SK-N-SH (cell line): Measurements from ENCODE around the gene PIP4K2C. TPM values are rescaled to one million over a fixed set of nuclear protein-coding genes. Genes with fewer than 3 reads are reported as not detected.

Experiments used
- CTCF ChIA-PET: fragments of 300-600, 350-600 bp; formaldehyde crosslinking; extraction: SDS; loops from one replicate; lab custom pipeline; 2021; lab: Yijun Ruan, JAX
- POLR2A ChIA-PET: fragments of 350-600 bp; sonication (Branson Sonifier 250); formaldehyde crosslinking; extraction: SDS; loops from one replicate; lab custom pipeline; 2020; ENCODE audit warnings: antibody characterized with exemption, inconsistent platforms; lab: Yijun Ruan, JAX
- DNase-seq: peaks from one replicate; pipeline ENCODE4 v3.0.0; 2012
- H2AFZ ChIP-seq: fragments of 200-600 bp; sonication (generic); 2 replicates; pipeline ENCODE4 v1.8.1; 2016; ENCODE audit warnings: antibody characterized with exemption, mild to moderate bottlenecking, low read depth
- H3F3A ChIP-seq: fragments of 200-600 bp; sonication (generic); replicated peaks from 2 replicates; pipeline ENCODE3; 2016; ENCODE audit warnings: antibody characterized with exemption, mild to moderate bottlenecking; ENCODE audit not compliant: insufficient read depth
- H3K27ac ChIP-seq, 2 experiments: fragments of 200-500 bp in 1 of 2; fragments of 200-600 bp in 1 of 2; sonication (Bioruptor generic) in 1 of 2; sonication (generic), shearing (Covaris generic) in 1 of 2; 2 replicates each; pipeline versions ENCODE4 v1.5.1 to v1.6.1; 2014 to 2016; ENCODE audit warnings: low read depth in 2 of 2, inconsistent platforms in 1 of 2, low read length in 1 of 2, mild to moderate bottlenecking in 1 of 2, mixed read lengths in 1 of 2
- H3K27me3 ChIP-seq: fragments of 200-600 bp; sonication (generic), shearing (Covaris generic); 2 replicates; pipeline ENCODE4 v1.6.1; 2016; ENCODE audit warnings: mixed run types; ENCODE audit not compliant: insufficient read depth
- H3K36me3 ChIP-seq, 2 experiments: fragments of 200-500 bp in 1 of 2; fragments of 200-600 bp in 1 of 2; sonication (Bioruptor generic) in 1 of 2; sonication (generic) in 1 of 2; replicated peaks in 1 of 2; 2 replicates each; pipeline versions ENCODE3 to v1.5.1; 2014 to 2016; ENCODE audit warnings: low read length in 1 of 2, mild to moderate bottlenecking in 1 of 2; ENCODE audit not compliant: insufficient read depth in 2 of 2, control insufficient read depth in 1 of 2
- H3K4me1 ChIP-seq, 2 experiments: fragments of 200-500 bp in 1 of 2; fragments of 200-600 bp in 1 of 2; sonication (Bioruptor generic) in 1 of 2; sonication (generic), shearing (Covaris generic) in 1 of 2; 2 replicates each; pipeline versions ENCODE4 v1.5.1 to v1.6.1; 2014 to 2016; ENCODE audit warnings: low read depth in 1 of 2, low read length in 1 of 2, mixed run types in 1 of 2; ENCODE audit not compliant: insufficient read depth in 2 of 2, control insufficient read depth in 1 of 2
- H3K4me2 ChIP-seq: fragments of 200-600 bp; sonication (generic), shearing (Covaris generic); 2 replicates; pipeline ENCODE4 v1.6.1; 2017; ENCODE audit warnings: mixed run types
- H3K4me3 ChIP-seq, 2 experiments: fragments of 200-500 bp in 1 of 2; fragments of 200-600 bp in 1 of 2; sonication (Bioruptor generic) in 1 of 2; sonication (generic), shearing (Covaris generic) in 1 of 2; 2 replicates each; pipeline versions ENCODE4 v1.5.1 to v1.8.1; 2014 to 2016; ENCODE audit warnings: low read depth in 2 of 2, inconsistent platforms in 1 of 2, low read length in 1 of 2, mild to moderate bottlenecking in 1 of 2, mixed read lengths in 1 of 2, moderate library complexity in 1 of 2
- H3K79me2 ChIP-seq: fragments of 200-600 bp; sonication (generic); 2 replicates; pipeline ENCODE4 v1.8.1; 2017; ENCODE audit warnings: mild to moderate bottlenecking; ENCODE audit not compliant: insufficient read depth
- H3K9ac ChIP-seq: fragments of 200-600 bp; sonication (generic); 2 replicates; pipeline ENCODE4 v1.6.1; 2017; ENCODE audit warnings: mixed run types
- H3K9me2 ChIP-seq: fragments of 200-600 bp; sonication (generic); 2 replicates; pipeline ENCODE4 v1.6.1; 2017; ENCODE audit warnings: mixed run types
- H3K9me3 ChIP-seq: fragments of 200-600 bp; sonication (generic); 2 replicates; pipeline ENCODE4 v1.6.1; 2017; ENCODE audit warnings: mixed run types, mild to moderate bottlenecking, moderate library complexity
- H4K20me1 ChIP-seq: fragments of 200-600 bp; sonication (generic); 2 replicates; pipeline ENCODE4 v1.6.1; 2017; ENCODE audit warnings: mild to moderate bottlenecking, mixed run types; ENCODE audit not compliant: insufficient read depth
- EZH2phosphoT487 ChIP-seq: fragments of 200-600 bp; sonication (generic); IDR thresholded peaks from 2 replicates; pipeline ENCODE4 v1.6.1; 2017; ENCODE audit warnings: low read depth, mixed run types, mild to moderate bottlenecking, antibody characterized with exemption, moderate library complexity, borderline replicate concordance
- FOSL2 ChIP-seq: IDR thresholded peaks from 2 replicates; pipeline ENCODE4 v1.4.0; 2012; ENCODE audit warnings: low read depth, mild to moderate bottlenecking, moderate library complexity, borderline replicate concordance
- MEF2A ChIP-seq: IDR thresholded peaks from 2 replicates; pipeline ENCODE4 v1.4.0; 2012; ENCODE audit warnings: low read depth, borderline replicate concordance
- NRF1 ChIP-seq: IDR thresholded peaks from 2 replicates; pipeline ENCODE4 v1.6.1; 2012; ENCODE audit warnings: low read depth, mild to moderate bottlenecking, low read length
- RCOR1 ChIP-seq: fragments of 150-350 bp; IDR thresholded peaks from 2 replicates; pipeline ENCODE4 v1.6.1; 2017; ENCODE audit warnings: antibody characterized with exemption, low read length
- TCF12 ChIP-seq: IDR thresholded peaks from 2 replicates; pipeline ENCODE4 v1.4.0; 2012
- WGBS: methylation state at CpG from one replicate; pipeline ENCODE4 v1.1.6; 2017; ENCODE audit warnings: low lambda C conversion rate; 5-methylcytosine and 5-hydroxymethylcytosine counted together
- polyA plus RNA-seq, 3 experiments: library from polyadenylated mRNA; depleted of rRNA; stranded (reverse); fragments of >200 nt; gene quantifications; 2 replicates each; pipeline ENCODE4 v1.2.3, GENCODE V29; 2012
- TF ChIP-seq, protein P1 (sequence below): IDR thresholded peaks from 2 replicates; pipeline ENCODE4 v1.4.0; 2012; ENCODE audit warnings: low read depth, borderline replicate concordance

PIP4K2C gene
- polyA plus RNA-seq, 1 of the 3 experiments (the other 2 are of a cell fraction), result 34.2 TPM

DNA sequence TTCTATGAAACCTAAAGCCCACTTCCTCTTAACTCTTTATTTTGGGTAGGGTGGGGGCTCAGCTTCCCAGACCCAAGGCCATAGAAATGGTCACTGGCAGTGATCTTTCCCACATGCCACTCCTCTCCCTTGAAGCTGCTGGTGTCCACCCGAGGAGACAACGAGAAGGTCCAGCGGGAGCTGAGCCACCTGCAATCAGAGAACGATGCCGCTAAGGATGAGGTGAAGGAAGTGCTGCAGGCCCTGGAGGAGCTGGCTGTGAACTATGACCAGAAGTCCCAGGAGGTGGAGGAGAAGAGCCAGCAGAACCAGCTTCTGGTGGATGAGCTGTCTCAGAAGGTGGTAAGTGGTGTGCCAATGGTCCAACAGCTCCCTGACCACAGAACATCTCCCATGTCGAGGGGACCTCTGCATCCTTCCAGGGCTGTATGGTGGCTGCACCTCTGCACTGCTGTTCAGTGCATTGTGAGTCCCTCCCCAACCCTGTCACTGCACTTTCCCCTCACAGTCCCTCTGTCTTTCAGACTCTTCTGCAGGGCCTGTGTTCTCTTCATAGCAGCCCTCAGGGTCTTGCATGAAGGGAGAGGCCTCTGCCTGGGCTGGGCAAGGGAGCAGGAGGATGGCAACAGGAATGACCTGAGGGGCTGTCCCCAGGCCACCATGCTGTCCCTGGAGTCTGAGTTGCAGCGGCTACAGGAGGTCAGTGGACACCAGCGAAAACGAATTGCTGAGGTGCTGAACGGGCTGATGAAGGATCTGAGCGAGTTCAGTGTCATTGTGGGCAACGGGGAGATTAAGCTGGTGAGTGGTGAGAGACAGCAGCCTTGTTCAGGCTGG, 18.8 kb upstream of the PIP4K2C start:
- CTCF ChIA-PET, result interaction anchor here (1.5 to 11.3 kb wide), 3 partner anchors 11 to 50 kb away, joined by 4 to 110 read pairs (median 6); no protein-coding TSS in a partner anchor
- no peak overlapping the region for H3K27ac ChIP-seq
- H3K4me2 ChIP-seq, result no peak overlapping the region
- no peaks in the 10 kb centered on the region for H3K9me3 ChIP-seq
- no peak for TF ChIP-seq FOSL2
- TF ChIP-seq, all 33 proteins: peak for 0
- DNase-seq, result no peak
- no peaks in the 10 kb centered on the region for H3K79me2 ChIP-seq
- no peak overlapping the region for H2AFZ ChIP-seq
- H4K20me1 ChIP-seq, result no peaks in the 10 kb centered on the region
- H3F3A ChIP-seq, result no peaks in the 10 kb centered on the region
- no peak overlapping the region for H3K9ac ChIP-seq
- peaks cover 27 to 45% of the 10 kb centered on the region in 2 experiments for H3K36me3 ChIP-seq
- 92% methylated on average over 11 of the region's 12 CpGs for WGBS
- no peaks in the 10 kb centered on the region for H3K4me1 ChIP-seq
- H3K27me3 ChIP-seq, result no peaks in the 10 kb centered on the region
- no peak overlapping the region for H3K4me3 ChIP-seq
- H3K9me2 ChIP-seq, result no peaks in the 10 kb centered on the region
- POLR2A ChIA-PET, result interaction anchor here (0.6 kb wide), 1 partner anchor 55 kb away, joined by 3 read pairs; no protein-coding TSS in a partner anchor

DNA sequence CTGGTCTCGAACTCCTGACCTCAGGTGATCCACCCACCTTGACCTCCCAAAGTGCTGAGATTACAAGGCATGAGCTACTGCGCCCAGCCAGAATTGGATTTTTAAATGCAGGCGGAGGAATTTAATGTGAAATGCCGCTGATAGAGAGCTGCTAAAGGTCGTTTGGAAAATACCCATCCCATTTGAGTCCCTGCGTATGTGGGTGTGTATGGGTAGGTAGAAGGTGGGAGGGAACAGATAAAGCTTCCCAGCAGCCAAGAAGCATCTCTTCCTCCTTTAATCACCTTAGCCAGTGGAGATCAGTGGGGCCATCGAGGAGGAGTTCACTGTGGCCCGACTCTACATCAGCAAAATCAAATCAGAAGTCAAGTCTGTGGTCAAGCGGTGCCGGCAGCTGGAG, 16.2 kb upstream of the PIP4K2C start:
- ChIA-PET POLR2A (interaction anchor here (0.8 to 0.9 kb wide), 2 partner anchors 9 to 10 kb away, joined by 3 to 7 read pairs; no protein-coding TSS in a partner anchor), CTCF (interaction anchor here (1.1 to 11.3 kb wide), 4 partner anchors 8 to 118 kb away, joined by 5 to 110 read pairs (median 16); partner anchors contain the start of gene B4GALNT1)
- 88% methylated on average over 9 of the region's 10 CpGs for WGBS
- H3K9me2 ChIP-seq, result no peaks in the 10 kb centered on the region
- no peak overlapping the region for H3K27ac ChIP-seq
- no peaks in the 10 kb centered on the region for H3K4me1 ChIP-seq
- no peaks in the 10 kb centered on the region for H3K79me2 ChIP-seq
- no peak overlapping the region for H3K4me3 ChIP-seq
- H3K27me3 ChIP-seq, result no peaks in the 10 kb centered on the region
- no peak overlapping the region for H3K9ac ChIP-seq
- H3F3A ChIP-seq, result no peaks in the 10 kb centered on the region
- no peak for DNase-seq
- TF ChIP-seq NRF1 (no peak), RCOR1 (no peak), EZH2phosphoT487 (no peak), MEF2A (no peak), FOSL2 (no peak), TCF12 (no peak)
- TF ChIP-seq, protein P1, sequence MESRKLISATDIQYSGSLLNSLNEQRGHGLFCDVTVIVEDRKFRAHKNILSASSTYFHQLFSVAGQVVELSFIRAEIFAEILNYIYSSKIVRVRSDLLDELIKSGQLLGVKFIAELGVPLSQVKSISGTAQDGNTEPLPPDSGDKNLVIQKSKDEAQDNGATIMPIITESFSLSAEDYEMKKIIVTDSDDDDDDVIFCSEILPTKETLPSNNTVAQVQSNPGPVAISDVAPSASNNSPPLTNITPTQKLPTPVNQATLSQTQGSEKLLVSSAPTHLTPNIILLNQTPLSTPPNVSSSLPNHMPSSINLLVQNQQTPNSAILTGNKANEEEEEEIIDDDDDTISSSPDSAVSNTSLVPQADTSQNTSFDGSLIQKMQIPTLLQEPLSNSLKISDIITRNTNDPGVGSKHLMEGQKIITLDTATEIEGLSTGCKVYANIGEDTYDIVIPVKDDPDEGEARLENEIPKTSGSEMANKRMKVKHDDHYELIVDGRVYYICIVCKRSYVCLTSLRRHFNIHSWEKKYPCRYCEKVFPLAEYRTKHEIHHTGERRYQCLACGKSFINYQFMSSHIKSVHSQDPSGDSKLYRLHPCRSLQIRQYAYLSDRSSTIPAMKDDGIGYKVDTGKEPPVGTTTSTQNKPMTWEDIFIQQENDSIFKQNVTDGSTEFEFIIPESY, result no peak
- H3K36me3 ChIP-seq, result peaks cover 24 to 60% of the 10 kb centered on the region in 2 experiments
- H3K9me3 ChIP-seq, result no peaks in the 10 kb centered on the region
- H3K4me2 ChIP-seq, result no peak overlapping the region
- H2AFZ ChIP-seq, result no peak overlapping the region
- no peaks in the 10 kb centered on the region for H4K20me1 ChIP-seq
